GM21447 (cell line): ENCODE results near the gene DLG3.

Experiments
- ATAC-seq: cut with Tn5 transposase; IDR thresholded peaks from one replicate; pipeline ENCODE4 v1.9.1; 2021; ENCODE audit not compliant: unreplicated experiment

DLG3 gene

DNA sequence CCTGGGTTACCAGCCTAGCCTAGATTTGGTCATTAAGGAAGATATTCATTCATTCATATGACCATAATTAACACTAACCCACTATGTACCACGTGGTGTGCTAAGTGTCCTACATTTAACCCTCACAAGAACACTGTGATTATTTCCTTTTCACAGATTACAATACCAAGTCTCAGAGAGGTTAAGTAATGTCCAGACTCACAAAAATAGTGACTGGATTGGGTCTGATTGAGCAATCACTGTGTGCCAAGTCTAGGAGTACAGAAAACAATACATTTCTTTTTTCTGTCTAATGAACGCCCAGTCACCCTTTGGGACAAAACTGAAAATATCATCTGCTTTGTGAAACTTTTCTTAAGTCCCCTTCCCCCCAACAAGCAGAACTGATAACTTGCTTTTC is 7.6 kb upstream of the DLG3 start:
- no peak for ATAC-seq

DNA sequence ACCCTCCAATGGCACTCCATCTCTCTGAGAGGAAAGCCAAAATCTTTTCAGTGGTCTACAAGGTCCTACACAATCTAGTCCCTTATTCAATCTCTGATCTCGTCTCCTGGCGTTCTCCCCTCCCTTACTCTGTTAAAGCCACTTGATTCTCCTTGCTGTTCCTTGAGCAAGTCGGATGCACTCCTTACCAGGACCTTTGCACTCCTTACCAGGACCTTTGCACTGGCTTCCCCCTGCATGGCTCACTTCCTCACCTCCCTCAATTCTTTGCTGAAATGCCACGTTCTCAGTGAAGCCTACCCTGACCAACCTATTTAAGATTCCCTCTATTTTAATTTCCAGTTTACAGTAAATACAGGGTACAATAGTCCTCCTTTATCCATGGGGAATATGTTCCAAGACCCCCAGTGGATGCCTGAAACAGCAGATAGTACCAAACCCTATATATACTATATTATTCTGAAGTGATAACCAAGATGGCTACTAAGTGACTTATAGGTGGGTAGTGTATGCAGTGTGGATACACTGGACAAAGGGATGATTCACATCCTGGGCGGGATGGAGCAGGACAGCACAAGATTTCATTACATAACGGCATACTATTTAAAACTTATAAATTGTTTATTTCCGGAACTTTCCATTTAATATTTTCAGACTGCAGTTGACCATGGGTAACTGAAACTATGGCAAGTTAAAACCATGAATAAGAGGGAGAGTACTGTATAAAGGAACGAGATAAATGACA is 6.5 kb upstream of the DLG3 start:
- ATAC-seq, result no peak

DNA sequence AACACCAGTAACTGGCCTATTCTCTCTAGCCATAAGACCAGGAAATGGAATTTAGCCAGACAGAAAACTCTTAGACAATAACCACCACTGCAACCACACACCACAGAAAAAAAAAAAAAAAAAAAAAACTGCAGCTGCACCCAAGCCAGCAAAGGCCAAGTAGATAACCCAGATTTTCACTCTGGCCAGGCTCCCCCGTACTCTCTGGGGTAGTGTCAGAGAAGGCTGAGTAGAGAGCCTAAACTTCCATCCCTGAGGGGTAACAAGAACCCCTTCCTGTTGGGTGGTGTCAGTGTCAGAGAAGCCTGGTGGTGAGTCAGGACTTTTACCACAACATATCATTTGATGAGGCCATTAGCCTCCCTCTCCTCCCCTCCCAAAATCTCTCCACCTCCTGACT is 5.6 kb upstream of the DLG3 start:
- ATAC-seq, result peak; percentile 34

DNA sequence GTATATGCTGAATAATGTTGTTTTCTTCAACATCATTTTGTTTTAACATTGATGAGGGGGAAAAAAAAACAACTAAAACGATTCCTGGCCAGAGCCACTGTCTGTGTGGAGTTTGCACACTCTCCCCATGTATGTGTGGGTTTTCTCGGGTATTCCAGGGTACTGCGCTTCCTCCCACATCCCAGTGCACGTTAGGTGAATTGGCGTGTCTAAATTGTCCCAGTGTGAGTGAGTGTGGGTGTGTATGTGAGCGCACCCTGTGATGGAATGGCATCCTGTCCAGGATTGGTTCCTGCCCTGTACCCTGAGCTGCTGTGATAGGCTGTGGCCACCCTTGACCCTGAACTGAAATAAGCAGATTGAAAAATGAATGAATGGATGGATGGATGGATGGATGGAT is 2.4 kb upstream of the DLG3 start:
- ATAC-seq, result no peak

DNA sequence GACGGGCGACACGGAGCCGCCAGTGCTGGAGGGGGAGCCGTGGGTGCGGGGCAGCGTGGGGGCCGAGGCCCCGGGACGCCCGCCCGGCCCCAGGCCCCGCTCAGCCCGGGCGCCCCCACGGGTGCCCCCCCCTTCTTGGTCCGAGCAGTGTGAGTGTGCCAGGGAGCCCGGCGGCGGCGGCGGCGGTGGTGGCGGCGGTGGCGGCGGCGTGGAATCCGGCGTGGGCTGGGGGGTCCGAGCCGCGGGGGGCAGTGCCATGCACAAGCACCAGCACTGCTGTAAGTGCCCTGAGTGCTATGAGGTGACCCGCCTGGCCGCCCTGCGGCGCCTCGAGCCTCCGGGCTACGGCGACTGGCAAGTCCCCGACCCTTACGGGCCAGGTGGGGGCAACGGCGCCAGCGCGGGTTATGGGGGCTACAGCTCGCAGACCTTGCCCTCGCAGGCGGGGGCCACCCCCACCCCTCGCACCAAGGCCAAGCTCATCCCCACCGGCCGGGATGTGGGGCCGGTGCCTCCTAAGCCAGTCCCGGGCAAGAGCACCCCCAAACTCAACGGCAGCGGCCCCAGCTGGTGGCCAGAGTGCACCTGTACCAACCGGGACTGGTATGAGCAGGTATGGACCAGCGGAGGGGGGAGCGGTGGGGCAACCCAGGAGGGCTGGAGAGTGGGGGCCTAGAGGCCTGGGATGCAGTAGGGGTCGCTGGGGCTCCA is 466 bp downstream of the DLG3 start:
- no peak for ATAC-seq

DNA sequence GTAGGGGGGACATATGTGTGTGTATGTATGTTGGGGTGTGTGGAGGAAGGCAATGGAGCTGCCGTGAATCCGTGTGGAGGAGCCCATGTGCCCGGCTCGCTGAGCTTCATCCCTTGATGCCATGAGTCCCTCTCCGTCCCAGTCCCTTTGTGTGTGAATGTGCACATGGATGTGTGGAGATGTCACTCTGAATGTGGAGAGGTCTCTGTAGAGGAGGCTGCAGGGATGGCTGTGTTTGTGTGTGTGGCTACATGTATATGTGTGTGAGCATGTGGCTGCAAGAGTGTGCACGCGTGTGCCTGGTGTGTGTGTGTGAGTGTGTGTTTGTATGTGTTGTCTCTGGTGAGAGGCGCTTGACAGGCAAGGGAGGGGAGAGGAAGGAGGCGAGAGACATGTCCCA is 1.3 kb downstream of the DLG3 start:
- no peak for ATAC-seq

DNA sequence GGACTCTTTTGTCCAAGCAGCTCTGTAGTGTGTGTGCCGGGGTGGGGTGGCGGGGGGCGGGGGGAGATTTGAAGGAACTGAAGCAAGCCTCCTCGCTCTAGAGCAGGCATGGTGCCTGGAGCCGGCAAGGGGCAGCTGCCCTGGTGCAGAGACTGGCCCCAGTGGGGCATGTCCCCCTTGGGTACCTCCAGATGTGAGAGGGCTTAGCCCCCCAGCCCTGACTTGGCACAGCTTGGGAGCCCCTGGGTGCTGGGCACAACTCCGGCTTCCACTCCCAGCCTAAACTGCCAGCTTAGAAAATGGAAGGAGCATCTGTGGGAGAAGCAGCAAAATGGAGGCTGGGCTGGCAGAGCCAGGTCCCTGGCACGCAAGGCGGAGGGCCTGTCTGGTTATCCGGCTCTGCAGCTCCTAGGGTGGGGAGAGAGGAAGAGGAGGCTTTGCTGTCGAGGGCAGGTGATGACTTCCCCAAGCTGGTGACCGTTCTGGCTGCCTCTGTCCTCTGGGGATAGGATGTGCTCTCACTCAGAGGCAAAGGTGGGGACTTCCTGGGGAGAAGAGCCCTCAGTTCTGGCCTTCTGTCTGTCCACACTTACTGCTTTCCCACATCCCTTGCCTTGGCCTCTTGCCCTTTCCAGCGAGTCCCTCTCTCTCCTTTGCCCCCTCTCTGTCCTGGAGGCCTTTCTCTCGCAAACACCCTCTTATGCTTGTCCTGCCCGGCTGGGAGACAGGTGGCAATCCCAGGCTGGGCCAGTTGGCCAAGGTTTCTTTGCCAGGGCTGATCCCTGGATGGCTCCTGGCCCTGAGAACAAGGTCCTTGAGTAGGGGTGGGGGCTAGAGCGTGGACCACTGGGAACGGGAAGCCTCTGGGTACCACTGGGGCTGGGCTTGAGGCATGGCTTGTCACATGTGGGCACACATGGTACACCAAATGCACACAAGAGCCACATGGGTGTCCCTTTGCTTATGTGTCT is 2.0 kb downstream of the DLG3 start:
- no peak for ATAC-seq

DNA sequence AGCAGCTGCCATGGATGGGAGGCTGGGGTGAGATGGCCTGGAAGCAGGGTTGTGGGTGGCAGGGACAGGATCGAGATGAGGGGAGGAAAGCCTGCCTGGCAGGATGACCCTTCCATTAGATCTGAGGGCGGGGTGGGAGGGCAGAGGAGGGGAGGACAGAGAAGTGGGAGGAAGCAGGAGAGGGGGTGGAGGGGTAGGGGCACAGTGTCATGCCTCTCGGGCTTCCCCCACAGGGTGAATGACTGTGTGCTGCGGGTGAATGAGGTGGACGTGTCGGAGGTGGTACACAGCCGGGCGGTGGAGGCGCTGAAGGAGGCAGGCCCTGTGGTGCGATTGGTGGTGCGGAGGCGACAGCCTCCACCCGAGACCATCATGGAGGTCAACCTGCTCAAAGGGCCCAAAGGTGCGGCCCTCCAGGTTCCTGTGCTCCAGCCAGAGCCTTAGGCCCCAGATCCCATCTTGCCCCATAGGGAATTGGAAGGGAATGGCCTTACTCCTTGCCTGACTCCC is 4.9 kb downstream of the DLG3 start:
- ATAC-seq, result no peak

DNA sequence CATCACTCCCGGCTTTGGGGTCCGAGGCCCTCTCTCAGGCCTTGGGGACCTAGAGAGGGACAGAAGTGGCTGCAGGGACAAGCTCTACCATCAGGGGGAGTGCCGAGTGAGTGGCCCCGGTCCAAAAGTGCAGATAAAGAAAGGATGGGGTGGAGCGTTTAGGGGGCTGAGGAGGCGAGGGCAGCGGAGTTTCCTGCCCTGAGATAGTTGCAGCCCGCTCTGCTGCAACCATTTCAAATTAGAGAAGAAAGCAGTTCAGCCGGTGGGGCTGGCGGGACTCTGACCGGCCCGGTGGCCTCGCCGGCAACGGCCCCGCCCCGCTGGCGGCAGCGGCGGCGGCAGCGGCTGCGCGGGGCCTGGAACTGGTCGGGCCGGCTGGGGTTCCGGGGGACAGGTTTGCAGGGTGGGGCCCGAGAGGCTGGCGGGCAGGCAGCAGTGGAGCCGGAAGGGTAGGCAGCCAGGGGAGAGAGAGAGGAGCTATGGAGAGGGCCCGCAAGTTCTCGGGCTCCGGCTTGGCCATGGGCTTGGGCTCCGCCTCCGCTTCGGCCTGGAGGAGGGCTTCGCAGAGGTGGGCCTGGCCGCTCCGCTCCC is 7.6 kb downstream of the DLG3 start:
- ATAC-seq, result peak; percentile 37

DNA sequence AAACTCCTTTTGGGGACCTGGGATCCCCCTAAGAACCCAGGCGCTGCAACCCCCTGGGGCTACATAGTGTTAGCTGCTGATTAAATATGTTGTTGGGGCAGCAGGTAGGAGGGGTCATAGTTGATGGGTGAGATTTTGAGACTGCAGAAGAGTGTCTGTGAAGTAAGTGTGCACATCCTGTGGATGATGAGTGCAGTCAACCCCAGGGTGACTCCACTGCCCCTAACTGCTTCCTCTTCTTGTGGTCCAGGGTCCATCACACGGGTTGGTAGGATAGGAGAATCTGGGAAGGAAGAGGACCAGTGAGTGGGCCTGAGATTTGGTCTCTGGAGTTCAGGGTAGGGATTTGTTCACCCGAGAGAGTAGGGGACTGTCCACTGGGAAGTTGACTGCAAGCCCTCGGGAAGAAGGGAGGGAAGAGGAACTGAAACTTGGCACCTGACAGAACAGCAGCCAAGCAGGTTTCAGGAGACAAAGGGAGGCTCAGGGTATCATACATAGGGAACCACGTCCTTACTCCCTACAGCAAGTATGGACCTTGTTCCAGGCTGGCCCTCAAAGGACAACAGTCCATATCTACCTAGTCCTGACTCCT is 8.5 kb downstream of the DLG3 start:
- no peak for ATAC-seq

DNA sequence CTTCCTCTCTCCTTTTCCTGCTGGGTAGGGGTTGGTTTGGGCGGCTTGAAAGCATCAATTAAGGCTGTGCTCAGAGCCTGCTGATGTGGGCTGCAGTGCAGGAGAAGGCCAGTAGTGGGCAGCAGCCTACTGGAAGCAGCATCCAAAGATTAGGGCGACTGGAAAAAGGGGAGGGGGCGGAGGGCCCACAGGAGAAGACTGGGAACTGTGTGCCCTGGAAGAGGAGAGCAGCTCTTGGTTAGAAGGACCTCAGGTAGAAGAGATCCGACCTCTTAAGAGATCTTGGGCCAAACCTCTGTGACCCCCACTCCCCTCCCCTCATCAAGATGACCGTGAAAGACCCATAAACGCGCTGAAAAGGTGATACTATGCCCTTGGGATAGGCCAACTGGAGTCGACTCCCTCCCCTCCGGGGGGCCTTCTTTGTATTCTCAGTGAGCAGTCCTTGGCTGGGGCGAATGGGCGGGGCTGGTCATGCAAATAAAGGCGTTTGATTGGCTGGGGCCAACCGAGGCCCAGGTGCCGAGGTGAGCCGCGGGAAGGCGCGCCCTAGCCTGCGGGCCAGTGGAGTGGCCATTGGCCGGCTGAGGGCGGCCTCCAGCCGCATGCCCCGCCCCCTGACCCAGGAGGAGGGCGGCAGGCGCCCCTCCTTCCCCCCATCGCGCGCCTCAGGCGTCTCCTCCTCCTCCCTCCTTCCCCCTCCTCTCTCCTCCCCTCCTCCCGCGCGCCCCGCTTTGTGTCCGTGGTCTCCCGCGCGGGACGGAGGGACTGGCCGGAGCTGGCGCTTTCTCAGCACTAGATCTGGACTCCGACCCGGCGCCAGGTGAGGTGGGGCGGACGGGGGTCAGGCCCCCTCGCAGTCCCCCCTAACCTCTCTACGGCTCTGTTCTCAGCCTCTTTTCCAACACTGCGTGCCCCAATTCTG is 10.1 kb downstream of the DLG3 start:
- peak; percentile 56 for ATAC-seq

DNA sequence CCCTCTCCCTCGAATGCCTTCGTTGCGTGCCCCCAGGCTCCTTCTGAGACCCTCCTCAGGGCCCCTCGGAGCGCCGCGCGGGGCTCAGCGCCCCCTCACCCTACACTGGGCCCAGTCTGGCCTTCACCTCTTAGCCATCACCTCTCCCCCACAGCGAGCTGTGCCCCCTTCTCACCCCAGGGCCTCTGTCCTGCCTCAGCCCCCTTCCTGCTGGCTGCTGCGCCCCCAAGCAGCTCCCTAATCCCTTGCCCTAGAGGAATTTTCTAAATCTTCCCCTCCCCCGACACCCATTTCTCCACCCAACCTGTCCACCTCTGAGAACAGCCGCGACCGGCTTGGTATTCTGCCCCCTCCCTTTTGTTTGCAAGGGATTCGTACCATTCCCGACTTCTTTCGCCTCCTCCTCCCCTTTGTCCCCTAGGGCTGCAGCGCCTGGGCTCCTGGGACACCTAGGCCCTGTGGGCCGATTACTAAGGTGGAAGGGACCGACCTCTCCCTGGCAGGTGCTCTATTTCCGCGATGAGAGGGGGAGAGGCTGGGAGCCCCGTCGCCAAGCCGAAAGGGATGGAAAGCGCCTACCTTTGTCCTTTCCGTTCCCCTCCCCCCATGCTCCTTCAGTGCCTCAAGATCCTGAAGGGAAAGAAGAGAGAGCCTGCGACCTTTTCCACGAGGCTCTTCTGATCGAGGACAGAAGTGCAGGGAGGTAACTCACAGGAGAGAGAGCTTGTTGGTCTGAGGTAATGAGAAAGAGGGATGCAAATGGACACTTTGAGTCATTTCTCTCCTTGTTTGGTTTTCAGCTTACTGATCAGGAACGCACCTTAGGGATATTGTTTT is 10.9 kb downstream of the DLG3 start:
- ATAC-seq, result peak; percentile 26

DNA sequence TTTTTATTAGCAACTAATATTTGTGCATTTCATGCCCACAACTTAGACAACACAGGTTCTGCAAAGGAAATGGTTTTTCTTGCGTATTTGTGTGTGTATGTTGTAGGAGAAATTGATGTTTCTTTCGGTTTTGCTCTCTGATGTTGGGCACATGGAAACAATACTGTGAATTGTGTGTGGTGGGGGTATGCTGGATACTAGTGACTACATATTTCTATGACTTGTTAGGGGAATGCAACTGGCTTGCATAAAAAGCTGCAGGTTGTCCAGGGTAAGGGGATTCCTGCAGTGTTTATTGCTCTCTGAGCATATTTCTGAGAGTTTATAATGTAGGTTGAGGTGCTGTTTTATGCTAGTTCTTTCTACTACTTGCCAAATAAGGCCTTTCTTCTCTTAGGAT is 11.6 kb downstream of the DLG3 start:
- ATAC-seq, result no peak

DNA sequence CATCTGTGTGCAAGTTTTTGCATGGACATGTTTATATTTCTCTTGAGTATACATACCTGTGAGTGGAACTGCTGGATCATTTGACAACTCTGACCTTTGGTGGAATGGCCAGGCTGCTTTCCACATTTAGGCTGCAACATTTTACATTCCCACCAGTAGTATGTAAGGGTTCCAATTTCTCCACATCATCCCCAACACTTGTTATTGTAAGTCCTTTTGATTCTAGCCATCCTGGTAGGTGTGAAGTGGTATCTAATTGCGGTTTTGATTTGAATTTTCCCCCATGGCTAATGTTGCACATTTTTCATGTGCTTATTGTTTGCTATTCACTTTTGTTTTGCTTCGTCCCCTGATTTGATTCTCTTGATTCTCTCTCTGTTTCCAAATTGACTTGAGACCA is 16.4 kb downstream of the DLG3 start:
- ATAC-seq, result no peak

DNA sequence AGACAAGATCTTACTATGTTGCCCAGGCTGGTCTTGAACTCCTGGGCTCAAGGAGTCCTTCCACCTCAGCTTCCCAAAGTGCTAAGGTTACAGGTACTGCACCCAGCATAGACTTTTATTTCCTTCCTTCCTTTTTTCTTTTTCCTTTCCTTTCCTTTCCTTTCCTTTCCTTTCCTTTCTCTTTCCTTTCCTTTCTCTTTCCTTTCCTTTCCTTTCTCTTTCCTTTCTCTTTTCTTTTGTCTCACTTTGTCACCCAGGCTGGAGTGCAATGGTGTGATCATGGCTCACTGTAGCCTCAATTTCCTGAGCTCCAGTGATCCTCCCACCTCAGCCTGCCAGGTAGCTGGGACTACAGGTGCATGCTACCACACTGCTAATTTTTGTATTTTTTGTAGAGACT is 19.4 kb downstream of the DLG3 start:
- ATAC-seq, result no peak

DNA sequence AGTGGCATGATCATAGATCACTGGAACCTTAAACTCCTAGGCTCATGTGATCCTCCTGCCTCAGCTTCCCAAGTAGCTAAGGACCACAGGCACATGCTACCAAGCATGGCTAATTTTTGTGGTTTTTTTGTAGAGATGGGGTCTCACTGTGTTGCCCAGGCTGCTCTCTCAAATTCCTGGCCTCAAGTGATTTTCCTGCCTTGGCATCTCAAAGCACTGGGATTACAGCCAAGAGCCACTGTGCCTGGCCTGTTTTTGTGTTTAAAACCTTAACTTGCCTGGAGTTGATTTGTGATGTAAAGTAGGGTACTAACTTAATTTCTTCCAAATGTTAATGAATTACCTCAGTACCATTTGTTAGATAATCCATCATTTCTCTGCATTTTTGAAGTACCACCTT is 22.3 kb downstream of the DLG3 start:
- no peak for ATAC-seq

DNA sequence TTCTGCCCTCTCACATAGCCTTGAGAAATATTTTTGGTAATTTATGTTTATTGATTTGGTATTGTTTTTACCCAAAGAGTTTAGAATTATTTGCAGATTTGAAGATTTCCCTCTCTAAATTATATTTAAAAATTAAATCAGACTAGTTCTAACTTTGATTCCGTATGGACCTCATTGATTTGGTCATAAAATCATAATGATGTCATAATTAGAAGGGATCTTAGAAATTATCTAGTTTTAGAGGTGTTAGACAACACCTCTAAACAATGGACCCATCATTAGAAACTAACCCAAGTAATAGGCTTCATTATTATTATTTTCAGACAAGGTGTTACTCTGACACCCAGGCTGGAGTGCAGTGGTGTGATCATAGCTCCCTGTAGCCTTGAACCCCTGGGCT is 24.1 kb downstream of the DLG3 start:
- ATAC-seq, result no peak

DNA sequence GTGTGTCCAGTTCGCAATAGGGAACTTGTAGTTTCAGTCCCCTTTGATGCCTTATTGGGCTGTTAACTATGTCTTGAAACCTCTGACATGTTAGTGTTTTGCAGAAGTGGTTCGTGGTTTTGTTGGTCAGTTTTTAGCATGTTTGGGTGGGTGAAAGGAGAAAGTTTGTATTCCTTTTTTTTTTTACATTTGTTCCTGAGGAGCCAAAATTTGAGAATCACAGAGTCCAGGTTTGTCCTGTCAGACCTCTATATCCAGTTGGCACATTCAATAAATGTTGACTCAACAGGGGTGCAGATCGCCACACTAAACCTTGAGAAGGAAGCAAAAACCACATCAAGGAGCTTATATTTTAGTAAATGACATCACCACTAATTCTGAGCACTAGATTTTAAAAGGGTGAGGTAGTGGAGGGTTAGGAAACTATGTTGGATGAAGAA is 26.2 kb downstream of the DLG3 start:
- peak; percentile 80 for ATAC-seq
